OCI-M2 (cell line): ENCODE data around the gene CLCN1.

Experiments
- DNase-seq: peaks from one replicate; lab custom pipeline; 2025; ENCODE audit not compliant: unreplicated experiment; lab: John Stamatoyannopoulos, UW

Gene CLCN1

GRCh38 chr7:143331179-143331801, 15.4 kb downstream of the CLCN1 start:
- no peak for DNase-seq

- DNase-seq = no peak
Measured at GRCh38 chr7:143334244-143334643, 18.3 kb downstream of the CLCN1 start.

GRCh38 chr7:143337216-143337615, 21.3 kb downstream of the CLCN1 start:
- no peak for DNase-seq

- no peak for DNase-seq
Measured at GRCh38 chr7:143341842-143342241, 25.9 kb downstream of the CLCN1 start.

GRCh38 chr7:143343596-143343995, 27.7 kb downstream of the CLCN1 start:
- no peak for DNase-seq

GRCh38 chr7:143345428-143345900, 29.6 kb downstream of the CLCN1 start:
- no peak for DNase-seq

GRCh38 chr7:143346018-143346417, 30.1 kb downstream of the CLCN1 start:
- no peak for DNase-seq

GRCh38 chr7:143347950-143348349, 32.0 kb downstream of the CLCN1 start:
- no peak for DNase-seq

GRCh38 chr7:143351060-143351459, 35.1 kb downstream of the CLCN1 start:
- no peak for DNase-seq

- DNase-seq = no peak
Measured at GRCh38 chr7:143351574-143351973, 35.7 kb downstream of the CLCN1 start.

GRCh38 chr7:143352531-143353002, 36.7 kb downstream of the CLCN1 start:
- DNase-seq = no peak

GRCh38 chr7:143354376-143354775, 38.5 kb downstream of the CLCN1 start:
- DNase-seq = no peak

- DNase-seq = no peak
Measured at GRCh38 chr7:143354965-143355364, 39.1 kb downstream of the CLCN1 start.

- no peak for DNase-seq
Measured at GRCh38 chr7:143355450-143356385, 39.8 kb downstream of the CLCN1 start.

- DNase-seq = no peak
Measured at GRCh38 chr7:143356414-143357050, 40.6 kb downstream of the CLCN1 start.

- DNase-seq = no peak
Measured at GRCh38 chr7:143358626-143359025, 42.7 kb downstream of the CLCN1 start.

GRCh38 chr7:143359771-143360353, 44.0 kb downstream of the CLCN1 start:
- DNase-seq = no peak

GRCh38 chr7:143360788-143361551, 45.1 kb downstream of the CLCN1 start:
- DNase-seq = no peak

GRCh38 chr7:143361552-143362130, 45.7 kb downstream of the CLCN1 start:
- DNase-seq = no peak
